SU-DHL-6 (cell line): ENCODE results near the gene GALNT15.

ENCODE experiments used
- H2AFZ ChIP-seq: fragments of 200-600 bp; sonication (generic); 2 replicates; pipeline ENCODE4 v1.6.1; 2014; ENCODE audit warnings: low read depth, mild to moderate bottlenecking, moderate library complexity, mixed read lengths, antibody characterized with exemption, low read length; ENCODE audit not compliant: severe bottlenecking
- H3F3A ChIP-seq: fragments of 200-600 bp; shearing (Covaris generic); 2 replicates; pipeline ENCODE4 v1.6.0; 2016; ENCODE audit warnings: antibody characterized with exemption, mild to moderate bottlenecking; ENCODE audit not compliant: insufficient read depth
- H3K27ac ChIP-seq: fragments of 200-600 bp; sonication (generic); 2 replicates; pipeline ENCODE4 v1.5.1; 2016; ENCODE audit warnings: low read depth, mild to moderate bottlenecking, low read length, moderate library complexity, mixed read lengths
- H3K27me3 ChIP-seq: fragments of 200-600 bp; sonication (generic), shearing (Covaris generic); 2 replicates; pipeline ENCODE4 v1.6.0; 2014; ENCODE audit warnings: mild to moderate bottlenecking, low read length
- H3K36me3 ChIP-seq: fragments of 200-600 bp; sonication (generic); 2 replicates; pipeline ENCODE4 v1.6.1; 2014; ENCODE audit warnings: mild to moderate bottlenecking, low read length, mixed read lengths
- H3K4me2 ChIP-seq: fragments of 300-600, 200-600 bp; shearing (Covaris generic), sonication (generic); 2 replicates; pipeline ENCODE4 v1.6.0; 2014; ENCODE audit warnings: low read length, low read depth, mild to moderate bottlenecking; ENCODE audit not compliant: poor library complexity, severe bottlenecking
- H3K4me3 ChIP-seq: fragments of 200-600 bp; sonication (generic); 2 replicates; pipeline ENCODE4 v1.5.1; 2014; ENCODE audit warnings: antibody characterized with exemption, low read length, mild to moderate bottlenecking, mixed read lengths; ENCODE audit not compliant: insufficient read depth, poor library complexity, severe bottlenecking
- H3K79me2 ChIP-seq: fragments of 200-600 bp; sonication (generic); 2 replicates; pipeline ENCODE4 v1.6.1; 2014; ENCODE audit warnings: mild to moderate bottlenecking, low read length, moderate library complexity; ENCODE audit not compliant: insufficient read depth
- H3K9ac ChIP-seq: fragments of 200-600 bp; sonication (generic); 2 replicates; pipeline ENCODE4 v1.7.0; 2014; ENCODE audit warnings: mild to moderate bottlenecking, low read length
- H3K9me2 ChIP-seq: fragments of 200-600 bp; sonication (generic); replicated peaks from 2 replicates; pipeline ENCODE4 v1.6.1; 2014; ENCODE audit warnings: low read length; ENCODE audit not compliant: insufficient read depth
- H3K9me3 ChIP-seq: fragments of 200-600 bp; sonication (generic); 2 replicates; pipeline ENCODE4 v1.6.1; 2014; ENCODE audit warnings: low read length, mixed read lengths; ENCODE audit not compliant: insufficient read depth
- H4K20me1 ChIP-seq: fragments of 200-600 bp; sonication (generic); 2 replicates; pipeline ENCODE4 v1.6.1; 2014; ENCODE audit warnings: low read depth, mild to moderate bottlenecking, antibody characterized with exemption, low read length, moderate library complexity, mixed read lengths
- CTCF ChIP-seq: fragments of 200-600 bp; sonication (generic); IDR thresholded peaks from one replicate; pipeline ENCODE4 v1.5.1; 2017; ENCODE audit warnings: antibody characterized with exemption, mild to moderate bottlenecking, low read length, moderate library complexity; ENCODE audit not compliant: insufficient read depth, poor library complexity, severe bottlenecking
- EZH2phosphoT487 ChIP-seq: fragments of 200-600 bp; sonication (generic), shearing (Covaris generic); conservative IDR thresholded peaks from 2 replicates; pipeline ENCODE4 v1.6.1; 2018; ENCODE audit warnings: mild to moderate bottlenecking, antibody characterized with exemption, low read length, moderate library complexity, mixed read lengths

Gene GALNT15

GRCh38 chr3:16174026-16174355 lies 489 bp upstream of the GALNT15 start:
- Histone ChIP-seq H3K9ac (no peak overlapping the region), H3K9me2 (no peaks in the 10 kb centered on the region), H4K20me1 (no peaks in the 10 kb centered on the region), H3K36me3 (no peaks in the 10 kb centered on the region), H3K4me3 (no peak overlapping the region), H3K27me3 (no peaks in the 10 kb centered on the region), H3K4me2 (no peak overlapping the region), H3K79me2 (no peaks in the 10 kb centered on the region), H2AFZ (no peak overlapping the region), H3K27ac (no peak overlapping the region), H3K9me3 (no peaks in the 10 kb centered on the region), H3F3A (no peaks in the 10 kb centered on the region)
- TF ChIP-seq CTCF = no peak
- no peak for TF ChIP-seq EZH2phosphoT487

- H3K27ac ChIP-seq = no peak overlapping the region
Observed at GRCh38 chr3:16174976-16175901, 759 bp downstream of the GALNT15 start.

GRCh38 chr3:16176391-16177030 lies 2.0 kb downstream of the GALNT15 start:
- Histone ChIP-seq H3K27ac (no peak overlapping the region), H2AFZ (no peak overlapping the region), H3K9ac (no peak overlapping the region), H4K20me1 (no peaks in the 10 kb centered on the region), H3K9me2 (no peaks in the 10 kb centered on the region), H3K4me3 (no peak overlapping the region), H3K79me2 (no peaks in the 10 kb centered on the region), H3K4me2 (no peak overlapping the region), H3F3A (no peaks in the 10 kb centered on the region), H3K9me3 (no peaks in the 10 kb centered on the region), H3K27me3 (no peaks in the 10 kb centered on the region), H3K36me3 (no peaks in the 10 kb centered on the region)
- no peak for TF ChIP-seq EZH2phosphoT487
- no peak for TF ChIP-seq CTCF

More at GRCh38 chr3:16174976-16175901, 759 bp downstream of the GALNT15 start:
- H3K27me3 ChIP-seq = no peaks in the 10 kb centered on the region
- no peak overlapping the region for H3K9ac ChIP-seq
- H3K4me3 ChIP-seq = no peak overlapping the region
- no peaks in the 10 kb centered on the region for H3F3A ChIP-seq
- no peaks in the 10 kb centered on the region for H4K20me1 ChIP-seq
- no peak overlapping the region for H3K4me2 ChIP-seq
- no peaks in the 10 kb centered on the region for H3K79me2 ChIP-seq
- H2AFZ ChIP-seq = no peak overlapping the region
- H3K36me3 ChIP-seq = no peaks in the 10 kb centered on the region
- H3K9me3 ChIP-seq = no peaks in the 10 kb centered on the region
- no peaks in the 10 kb centered on the region for H3K9me2 ChIP-seq
- TF ChIP-seq EZH2phosphoT487 (no peak), CTCF (no peak)
